PFSK-1 (cell line): ENCODE results near the gene SLC12A3.

ENCODE experiments used
- FOXP2 ChIP-seq: optimal IDR thresholded peaks from 2 replicates; pipeline ENCODE3; 2011; ENCODE audit warnings: borderline replicate concordance, control low read depth, inconsistent platforms; ENCODE audit not compliant: insufficient read depth; ENCODE audit errors: extremely low read length, extremely low read depth
- POLR2AphosphoS5 ChIP-seq: IDR thresholded peaks from 2 replicates; pipeline ENCODE4 v1.6.1; 2012; ENCODE audit warnings: low read depth, mild to moderate bottlenecking, control low read depth, low read length, moderate library complexity
- REST ChIP-seq, 2 experiments: IDR thresholded peaks; 2 replicates each; pipeline versions ENCODE4 v1.6.1 to v1.8.0; 2011 to 2012; ENCODE audit warnings: low read depth in 2 of 2, low read length in 2 of 2, control low read depth in 1 of 2, inconsistent platforms in 1 of 2, mild to moderate bottlenecking in 1 of 2, moderate library complexity in 1 of 2; ENCODE audit not compliant: insufficient read depth in 1 of 2
- SIN3A ChIP-seq: IDR thresholded peaks from 2 replicates; pipeline ENCODE4 v1.6.1; 2012; ENCODE audit warnings: mild to moderate bottlenecking, low read length, moderate library complexity, borderline replicate concordance; ENCODE audit not compliant: insufficient read depth
- TAF1 ChIP-seq: IDR thresholded peaks from 2 replicates; pipeline ENCODE4 v1.6.1; 2012; ENCODE audit warnings: low read length, control low read depth, borderline replicate concordance; ENCODE audit not compliant: insufficient read depth

The SLC12A3 gene

DNA sequence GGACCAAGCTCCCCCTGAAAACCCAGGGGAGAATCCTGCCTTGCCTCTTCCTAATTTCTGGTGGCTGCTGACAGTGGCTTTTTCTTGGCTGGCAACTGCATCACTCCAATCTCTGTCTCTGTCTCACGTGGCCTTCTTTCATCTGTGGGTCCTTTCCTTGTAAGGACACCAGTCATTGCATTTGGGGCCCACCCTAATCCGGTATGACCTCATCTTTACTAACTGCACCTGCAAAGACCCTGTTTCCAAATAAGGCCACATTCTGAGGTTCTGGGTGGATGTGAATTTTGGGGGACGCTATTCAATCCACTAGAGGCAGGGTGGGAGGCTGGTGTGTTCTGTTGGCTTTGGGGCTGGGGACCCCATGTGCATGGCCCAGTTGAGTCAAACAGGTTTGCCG lies 11.0 kb downstream of the SLC12A3 start:
- TF ChIP-seq POLR2AphosphoS5: no peak
- no peak for TF ChIP-seq FOXP2
- no peak for TF ChIP-seq TAF1

GRCh38 chr16:56877486-56878182 lies 12.6 kb downstream of the SLC12A3 start:
- TF ChIP-seq SIN3A: no peak
- no peak for TF ChIP-seq POLR2AphosphoS5
- no peak for TF ChIP-seq FOXP2
- no peak for TF ChIP-seq TAF1
- TF ChIP-seq REST (IDR thresholded peaks at IDR 0.05; ENCODE audit: insufficient read depth in 1 of 2, low read depth in 2 of 2, low read length in 2 of 2): no peak

DNA sequence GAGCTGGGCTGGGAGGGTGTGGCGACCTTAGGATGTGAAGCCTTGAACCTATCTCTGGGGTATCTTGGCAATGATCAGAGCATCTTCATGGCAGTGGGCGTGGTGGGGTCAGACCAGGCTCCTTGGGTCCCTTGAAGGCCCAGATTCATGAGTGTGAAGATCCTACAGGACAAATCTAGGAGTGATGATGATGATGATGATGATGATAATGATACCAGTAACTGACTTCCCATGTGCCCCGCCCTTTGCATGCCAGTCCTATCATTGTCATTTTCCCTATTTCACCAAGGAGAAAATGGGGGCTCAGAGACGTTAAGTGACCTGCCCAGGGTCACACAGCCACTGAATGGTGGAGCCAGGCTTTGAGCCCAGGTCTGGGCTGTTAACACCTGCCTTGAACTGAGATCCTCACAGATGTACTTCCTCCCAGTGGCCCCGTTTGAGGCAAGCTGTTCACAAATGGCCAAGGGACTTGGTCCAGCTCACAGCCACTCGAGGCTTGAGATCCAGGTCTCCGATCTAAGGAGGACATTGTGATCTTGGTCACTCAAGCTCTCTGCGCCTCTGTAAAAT lies 13.4 kb downstream of the SLC12A3 start:
- TF ChIP-seq POLR2AphosphoS5: no peak
- no peak for TF ChIP-seq REST (IDR thresholded peaks at IDR 0.05; ENCODE audit: insufficient read depth in 1 of 2, low read depth in 2 of 2, low read length in 2 of 2)
- TF ChIP-seq TAF1: no peak
- TF ChIP-seq FOXP2: no peak
- no peak for TF ChIP-seq SIN3A

GRCh38 chr16:56879276-56879675 lies 14.3 kb downstream of the SLC12A3 start:
- TF ChIP-seq TAF1 (no peak), POLR2AphosphoS5 (no peak), SIN3A (no peak), REST (IDR thresholded peaks at IDR 0.05; ENCODE audit: insufficient read depth in 1 of 2, low read depth in 2 of 2, low read length in 2 of 2) (no peak), FOXP2 (no peak)

DNA sequence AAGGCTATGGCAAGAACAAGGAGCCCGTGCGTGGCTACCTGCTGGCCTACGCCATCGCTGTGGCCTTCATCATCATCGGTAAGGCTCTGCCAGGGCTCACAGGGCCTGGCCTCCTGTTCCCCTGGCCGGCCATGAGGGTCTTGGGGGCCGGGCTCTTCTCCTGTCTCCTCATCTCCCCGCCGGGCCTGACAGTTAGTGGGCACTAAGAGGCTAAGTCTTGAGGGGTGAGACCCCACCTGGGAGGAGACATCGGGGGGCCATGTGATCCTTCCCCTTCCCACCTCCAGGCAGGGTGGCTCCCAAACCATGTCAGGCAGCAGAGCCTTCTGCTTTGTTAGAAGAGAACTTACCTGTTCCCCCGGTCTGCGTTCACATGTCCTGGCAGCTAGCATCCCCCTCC lies 15.2 kb downstream of the SLC12A3 start:
- TF ChIP-seq REST (IDR thresholded peaks at IDR 0.05; ENCODE audit: insufficient read depth in 1 of 2, low read depth in 2 of 2, low read length in 2 of 2) (no peak), SIN3A (no peak), FOXP2 (no peak), TAF1 (no peak), POLR2AphosphoS5 (no peak)
